SU-DHL-6 (cell line): ENCODE measurements around the gene TTLL9.

ENCODE experiments used
- EZH2phosphoT487 ChIP-seq: fragments of 200-600 bp; sonication (generic), shearing (Covaris generic); conservative IDR thresholded peaks from 2 replicates; pipeline ENCODE4 v1.6.1; 2018; ENCODE audit warnings: mild to moderate bottlenecking, antibody characterized with exemption, low read length, moderate library complexity, mixed read lengths
- TF ChIP-seq, protein P1 (sequence below): fragments of 200-600 bp; sonication (generic); IDR thresholded peaks from one replicate; pipeline ENCODE4 v1.5.1; 2017; ENCODE audit warnings: antibody characterized with exemption, mild to moderate bottlenecking, low read length, moderate library complexity; ENCODE audit not compliant: insufficient read depth, poor library complexity, severe bottlenecking

DNA sequence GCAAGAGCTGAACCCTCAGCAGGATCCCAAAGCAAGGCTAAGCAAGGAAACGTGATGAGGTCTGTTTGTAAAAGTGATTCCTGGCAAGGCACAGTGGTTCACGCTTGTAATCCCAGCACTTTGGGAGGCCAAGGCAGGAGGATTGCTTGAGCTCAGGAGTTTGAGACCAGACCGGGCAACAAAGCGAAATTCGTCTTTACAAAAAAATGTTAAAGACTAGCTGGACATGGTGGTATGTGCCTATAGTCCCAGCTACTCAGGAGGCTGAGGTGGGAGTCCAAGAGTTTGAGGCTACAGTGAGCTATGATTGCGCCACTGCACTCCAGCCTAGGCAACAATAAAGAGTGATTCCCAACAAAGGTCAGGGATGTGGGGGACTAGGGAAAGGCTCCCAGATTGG is 93.5 kb downstream of the TTLL9 start:
- TF ChIP-seq, protein P1, sequence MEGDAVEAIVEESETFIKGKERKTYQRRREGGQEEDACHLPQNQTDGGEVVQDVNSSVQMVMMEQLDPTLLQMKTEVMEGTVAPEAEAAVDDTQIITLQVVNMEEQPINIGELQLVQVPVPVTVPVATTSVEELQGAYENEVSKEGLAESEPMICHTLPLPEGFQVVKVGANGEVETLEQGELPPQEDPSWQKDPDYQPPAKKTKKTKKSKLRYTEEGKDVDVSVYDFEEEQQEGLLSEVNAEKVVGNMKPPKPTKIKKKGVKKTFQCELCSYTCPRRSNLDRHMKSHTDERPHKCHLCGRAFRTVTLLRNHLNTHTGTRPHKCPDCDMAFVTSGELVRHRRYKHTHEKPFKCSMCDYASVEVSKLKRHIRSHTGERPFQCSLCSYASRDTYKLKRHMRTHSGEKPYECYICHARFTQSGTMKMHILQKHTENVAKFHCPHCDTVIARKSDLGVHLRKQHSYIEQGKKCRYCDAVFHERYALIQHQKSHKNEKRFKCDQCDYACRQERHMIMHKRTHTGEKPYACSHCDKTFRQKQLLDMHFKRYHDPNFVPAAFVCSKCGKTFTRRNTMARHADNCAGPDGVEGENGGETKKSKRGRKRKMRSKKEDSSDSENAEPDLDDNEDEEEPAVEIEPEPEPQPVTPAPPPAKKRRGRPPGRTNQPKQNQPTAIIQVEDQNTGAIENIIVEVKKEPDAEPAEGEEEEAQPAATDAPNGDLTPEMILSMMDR: no peak
- TF ChIP-seq EZH2phosphoT487: no peak
